SK-N-SH (cell line): ENCODE data around the gene KIZ.

ENCODE experiments used
- CTCF ChIP-seq: fragments of 200-600 bp; sonication (generic); IDR thresholded peaks from 2 replicates; pipeline ENCODE4 v1.6.1; 2017; ENCODE audit warnings: antibody characterized with exemption, mild to moderate bottlenecking, moderate library complexity
- JUND ChIP-seq: IDR thresholded peaks from 2 replicates; pipeline ENCODE4 v1.4.0; 2012
- MXI1 ChIP-seq: IDR thresholded peaks from 2 replicates; pipeline ENCODE4 v1.6.1; 2012; ENCODE audit warnings: mild to moderate bottlenecking, low read depth, low read length, improper control_type of control experiment
- RAD21 ChIP-seq: IDR thresholded peaks from 2 replicates; pipeline ENCODE4 v1.6.1; 2012; ENCODE audit warnings: mild to moderate bottlenecking, low read length
- RCOR1 ChIP-seq: fragments of 150-350 bp; IDR thresholded peaks from 2 replicates; pipeline ENCODE4 v1.6.1; 2017; ENCODE audit warnings: antibody characterized with exemption, low read length
- REST ChIP-seq: IDR thresholded peaks from 2 replicates; pipeline ENCODE4 v1.6.1; 2012; ENCODE audit warnings: mild to moderate bottlenecking, low read depth, low read length, moderate library complexity

- no peak for TF ChIP-seq RAD21
- no peak for TF ChIP-seq CTCF
- TF ChIP-seq JUND: no peak
- TF ChIP-seq RCOR1: no peak
- TF ChIP-seq REST: no peak
- TF ChIP-seq MXI1: no peak
Measured at GRCh38 chr20:21147593-21147992, 21.7 kb downstream of the KIZ start.
